HG03342 (cell line): ENCODE data around the gene C10orf88.

Experiments used
- ATAC-seq: cut with Tn5 transposase; IDR thresholded peaks from one replicate; pipeline ENCODE4 v1.9.1; 2021; ENCODE audit warnings: mild to moderate bottlenecking, moderate library complexity; ENCODE audit not compliant: unreplicated experiment

Gene C10orf88

GRCh38 chr10:122953902-122954730 lies at the start of gene C10orf88:
Gene C10orf88 (minus strand): TSS chr10:122954227. CDS start chr10:122954178, 49 bp downstream.
- ATAC-seq: peak; percentile 97

GRCh38 chr10:123001370-123001769 lies 47.3 kb upstream of the C10orf88 start:
- ATAC-seq: no peak

- ATAC-seq: no peak
Measured at GRCh38 chr10:123000155-123000554, 46.1 kb upstream of the C10orf88 start.

- ATAC-seq: no peak
Measured at GRCh38 chr10:122999347-122999746, 45.3 kb upstream of the C10orf88 start.

GRCh38 chr10:122998934-122999333 lies 44.9 kb upstream of the C10orf88 start:
- no peak for ATAC-seq

- no peak for ATAC-seq
Measured at GRCh38 chr10:122998360-122998917, 44.4 kb upstream of the C10orf88 start.

GRCh38 chr10:122997864-122998263 lies 43.8 kb upstream of the C10orf88 start:
- ATAC-seq: no peak

- ATAC-seq: no peak
Measured at GRCh38 chr10:122995936-122996335, 41.9 kb upstream of the C10orf88 start.

- no peak for ATAC-seq
Measured at GRCh38 chr10:122993797-122994336, 39.8 kb upstream of the C10orf88 start.

GRCh38 chr10:122992031-122992585 lies 38.1 kb upstream of the C10orf88 start:
- no peak for ATAC-seq

GRCh38 chr10:122990278-122990677 lies 36.3 kb upstream of the C10orf88 start:
- no peak for ATAC-seq

GRCh38 chr10:122988501-122988900 lies 34.5 kb upstream of the C10orf88 start:
- ATAC-seq: no peak

- ATAC-seq: no peak
Measured at GRCh38 chr10:122986335-122986734, 32.3 kb upstream of the C10orf88 start.

- no peak for ATAC-seq
Measured at GRCh38 chr10:122984708-122985107, 30.7 kb upstream of the C10orf88 start.

GRCh38 chr10:122983898-122984297 lies 29.9 kb upstream of the C10orf88 start:
- no peak for ATAC-seq

- no peak for ATAC-seq
Measured at GRCh38 chr10:122981066-122981464, 27.0 kb upstream of the C10orf88 start.

- peak; percentile 95 for ATAC-seq
Measured at GRCh38 chr10:122980209-122981065, 26.4 kb upstream of the C10orf88 start, which contains the start of gene PSTK. Gene PSTK (plus strand): TSS chr10:122980401. CDS start chr10:122980480, 79 bp downstream.

- no peak for ATAC-seq
Measured at GRCh38 chr10:122974543-122975064, 20.6 kb upstream of the C10orf88 start.

GRCh38 chr10:122974023-122974422 lies 20.0 kb upstream of the C10orf88 start:
- no peak for ATAC-seq

- no peak for ATAC-seq
Measured at GRCh38 chr10:122968698-122969097, 14.7 kb upstream of the C10orf88 start.
